HUDEP-2 (cell line): ENCODE measurements around the gene ERRFI1.

Source experiments
- DNase-seq, 76 experiments: peaks; one replicate each; lab custom pipeline; 2025; ENCODE audit not compliant: unreplicated experiment in 76 of 76; lab: John Stamatoyannopoulos, UW

The ERRFI1 gene

GRCh38 chr1:8047112-8047511 is 21.0 kb upstream of the ERRFI1 start:
- no peak for DNase-seq

GRCh38 chr1:8046391-8046790 is 20.3 kb upstream of the ERRFI1 start:
- DNase-seq = no peak

GRCh38 chr1:8043621-8044020 is 17.5 kb upstream of the ERRFI1 start:
- DNase-seq = no peak

- DNase-seq = no peak
Measured at GRCh38 chr1:8042134-8042533, 16.0 kb upstream of the ERRFI1 start.

- peak in 1 of 76 experiments; percentile 10 for DNase-seq
Measured at GRCh38 chr1:8040586-8040985, 14.5 kb upstream of the ERRFI1 start.

GRCh38 chr1:8039071-8039470 is 13.0 kb upstream of the ERRFI1 start:
- DNase-seq = no peak

GRCh38 chr1:8035289-8035688 is 9.2 kb upstream of the ERRFI1 start:
- DNase-seq = no peak

GRCh38 chr1:8033322-8033721 is 7.2 kb upstream of the ERRFI1 start:
- DNase-seq = no peak

GRCh38 chr1:8032366-8032910 is 6.3 kb upstream of the ERRFI1 start:
- no peak for DNase-seq

GRCh38 chr1:8031176-8031785 is 5.2 kb upstream of the ERRFI1 start:
- peak in 4 of 76 experiments; percentile 11 to 19 (median 12) for DNase-seq

- DNase-seq = no peak
Measured at GRCh38 chr1:8028571-8028910, 2.4 kb upstream of the ERRFI1 start.

- DNase-seq = peak in 1 of 76 experiments; percentile 30
Measured at GRCh38 chr1:8027748-8028570, 1.9 kb upstream of the ERRFI1 start.

- DNase-seq = no peak
Measured at GRCh38 chr1:8026976-8027747, 1.1 kb upstream of the ERRFI1 start.

- peak in 1 of 76 experiments; percentile 26 for DNase-seq
Measured at GRCh38 chr1:8025671-8026144, 401 bp downstream of the ERRFI1 start.

- peak in 2 of 76 experiments; percentile 7 to 18 for DNase-seq
Measured at GRCh38 chr1:8025061-8025670, 943 bp downstream of the ERRFI1 start.

- no peak for DNase-seq
Measured at GRCh38 chr1:8024329-8024728, 1.8 kb downstream of the ERRFI1 start.

GRCh38 chr1:8023995-8024313 is 2.2 kb downstream of the ERRFI1 start:
- no peak for DNase-seq

GRCh38 chr1:8023287-8023994 is 2.7 kb downstream of the ERRFI1 start:
- no peak for DNase-seq

GRCh38 chr1:8022395-8023286 is 3.5 kb downstream of the ERRFI1 start:
- DNase-seq = no peak
